A549 (cell line): Measurements from ENCODE around the gene OR10H2. TPM values are rescaled to one million over a fixed set of nuclear protein-coding genes. Genes with fewer than 3 reads are reported as not detected.

ENCODE experiments used
- ATAC-seq, 2 experiments: fragments of 200-7000 bp in 1 of 2; fragments of >200 bp in 1 of 2; cut with Nextera tagmentation in 1 of 2; cut with Tn5 transposase in 1 of 2; 3 replicates each; pipeline versions ENCODE4 v1.8.0 to v1.9.1; 2018 to 2020; ENCODE audit warnings: mild to moderate bottlenecking in 1 of 2, moderate library complexity in 1 of 2
- CTCF ChIA-PET: fragments of 300-600 bp; sonication (Branson Sonifier 250); formaldehyde crosslinking; extraction: SDS; loops from one replicate; lab custom pipeline; 2021; ENCODE audit warnings: antibody characterized with exemption, inconsistent platforms; lab: Yijun Ruan, JAX
- POLR2A ChIA-PET: fragments of 350-600 bp; formaldehyde crosslinking; extraction: SDS; loops from one replicate; lab custom pipeline; 2021; ENCODE audit warnings: antibody characterized with exemption, inconsistent platforms; lab: Yijun Ruan, JAX
- DNase-seq, 2 experiments: peaks; one replicate each; pipeline versions ENCODE4 v3.0.0 to v3.0.0-alpha.2; 2011 to 2016; ENCODE audit warnings: low read depth in 1 of 2, low spot score in 1 of 2
- FAIRE-seq: peaks from 2 replicates; lab custom pipeline; 2011; peaks lifted over from hg19 to GRCh38; lab: Jason Lieb, UNC
- H3K27ac ChIP-seq, 2 experiments: fragments of >200 bp; sonication (Bioruptor Twin); formaldehyde crosslinking; 3 replicates each; pipeline ENCODE4 v1.5.1; 2016 to 2017
- H3K4me1 ChIP-seq: fragments of >200 bp; sonication (Bioruptor Twin); formaldehyde crosslinking; 3 replicates; pipeline ENCODE4 v1.6.1; 2016
- H3K4me2 ChIP-seq: fragments of >200 bp; sonication (Bioruptor Twin); formaldehyde crosslinking; 3 replicates; pipeline ENCODE4 v1.6.1; 2016
- H3K4me3 ChIP-seq: fragments of >200 bp; sonication (Bioruptor Twin); formaldehyde crosslinking; 3 replicates; pipeline ENCODE4 v1.5.1; 2016
- H3K9me3 ChIP-seq: fragments of >200 bp; sonication (Bioruptor Twin); formaldehyde crosslinking; 3 replicates; pipeline ENCODE4 v1.6.1; 2016
- ATOH8 ChIP-seq: fragments of 250-450 bp; sonication (Bioruptor Pico); IDR thresholded peaks from 2 replicates; pipeline ENCODE4 v1.5.0; 2020; ENCODE audit warnings: low read depth, mild to moderate bottlenecking, moderate library complexity
- BCL3 ChIP-seq: fragments of >200 bp; sonication (Bioruptor Twin); formaldehyde crosslinking; IDR thresholded peaks from 3 replicates; pipeline ENCODE4 v1.6.1; 2016
- CBX2 ChIP-seq: fragments of 200-600 bp; sonication (generic); IDR thresholded peaks from 2 replicates; pipeline ENCODE4 v1.6.1; 2016; ENCODE audit warnings: low read depth, mild to moderate bottlenecking, borderline replicate concordance
- CBX8 ChIP-seq: fragments of 200-600 bp; sonication (generic); IDR thresholded peaks from 2 replicates; pipeline ENCODE4 v1.6.1; 2016
- CEBPB ChIP-seq, 2 experiments: fragments of >200 bp in 1 of 2; sonication (Bioruptor Twin) in 1 of 2; formaldehyde crosslinking in 1 of 2; IDR thresholded peaks; 2 replicates each; pipeline ENCODE4 v1.6.1; 2012 to 2016
- CHD4 ChIP-seq: fragments of 200-600 bp; sonication (generic); IDR thresholded peaks from 2 replicates; pipeline ENCODE4 v1.6.1; 2016; ENCODE audit warnings: antibody characterized with exemption, mild to moderate bottlenecking, borderline replicate concordance
- ELK1 ChIP-seq: fragments of 150-350 bp; IDR thresholded peaks from 2 replicates; pipeline ENCODE4 v1.6.1; 2014; ENCODE audit warnings: low read depth, mild to moderate bottlenecking, low read length
- ESRRA ChIP-seq: fragments of 150-350 bp; IDR thresholded peaks from 2 replicates; pipeline ENCODE4 v1.6.1; 2014; ENCODE audit warnings: mild to moderate bottlenecking, low read length, borderline replicate concordance
- FOSB ChIP-seq: fragments of 250-450 bp; sonication (Bioruptor Pico); IDR thresholded peaks from 2 replicates; pipeline ENCODE4 v1.5.0; 2020; ENCODE audit warnings: mild to moderate bottlenecking, moderate library complexity
- FOSL2 ChIP-seq, 2 experiments: fragments of 450-650 bp in 1 of 2; fragments of >200 bp in 1 of 2; sonication (Bioruptor Twin) in 1 of 2; formaldehyde crosslinking; IDR thresholded peaks; 2 replicates each; pipeline versions ENCODE4 v1.5.0 to v1.6.1; 2016 to 2020; ENCODE audit warnings: mild to moderate bottlenecking in 1 of 2, moderate library complexity in 1 of 2
- FOXS1 ChIP-seq: fragments of 250-450 bp; sonication (Bioruptor Pico); IDR thresholded peaks from 2 replicates; pipeline ENCODE4 v1.5.0; 2020; ENCODE audit warnings: mild to moderate bottlenecking, moderate library complexity
- HEYL ChIP-seq: fragments of 250-450 bp; sonication (Bioruptor Pico); IDR thresholded peaks from 2 replicates; pipeline ENCODE4 v1.8.0; 2021; ENCODE audit warnings: mild to moderate bottlenecking, moderate library complexity
- HMGXB4 ChIP-seq: fragments of 250-450 bp; sonication (Bioruptor Pico); IDR thresholded peaks from 2 replicates; pipeline ENCODE4 v1.5.0; 2021; ENCODE audit warnings: mild to moderate bottlenecking, moderate library complexity, borderline replicate concordance
- HOXB13 ChIP-seq: fragments of 250-450 bp; sonication (Bioruptor Pico); IDR thresholded peaks from 2 replicates; pipeline ENCODE4 v1.5.0; 2020; ENCODE audit warnings: low read depth, mild to moderate bottlenecking, moderate library complexity
- MYC ChIP-seq: IDR thresholded peaks from 2 replicates; pipeline ENCODE4 v1.6.1; 2012; ENCODE audit warnings: mild to moderate bottlenecking, inconsistent platforms, low read length, improper control_type of control experiment, borderline replicate concordance
- RCOR1 ChIP-seq: fragments of 150-350 bp; IDR thresholded peaks from 2 replicates; pipeline ENCODE4 v1.6.1; 2014; ENCODE audit warnings: antibody characterized with exemption, low read length, low read depth
- RFX5 ChIP-seq: fragments of 450-650 bp; IDR thresholded peaks from 2 replicates; pipeline ENCODE4 v1.7.1; 2014; ENCODE audit warnings: antibody characterized with exemption, mild to moderate bottlenecking, moderate library complexity
- SMC3 ChIP-seq: fragments of >200 bp; sonication (Bioruptor Twin); formaldehyde crosslinking; IDR thresholded peaks from 3 replicates; pipeline ENCODE4 v1.6.1; 2018; ENCODE audit warnings: inconsistent platforms
- TFCP2L1 ChIP-seq: fragments of 250-450 bp; sonication (Bioruptor Pico); IDR thresholded peaks from 2 replicates; pipeline ENCODE4 v1.5.0; 2021; ENCODE audit warnings: mild to moderate bottlenecking
- USF2 ChIP-seq: fragments of 450-650 bp; IDR thresholded peaks from 2 replicates; pipeline ENCODE4 v1.6.1; 2014; ENCODE audit warnings: antibody characterized with exemption
- ZFP36 ChIP-seq: fragments of 450-650 bp; IDR thresholded peaks from 2 replicates; pipeline ENCODE4 v1.6.1; 2014; ENCODE audit warnings: borderline replicate concordance; ENCODE audit not compliant: partially characterized antibody
- WGBS: methylation state at CpG from one replicate; pipeline ENCODE4 v1.1.6; 2017; ENCODE audit errors: missing lambda C conversion rate; 5-methylcytosine and 5-hydroxymethylcytosine counted together
- polyA plus RNA-seq, 4 experiments: library from polyadenylated mRNA; depleted of rRNA in 3 of 4; stranded (reverse); fragments of >200 nt; fragmentation: RNase III in 1 of 4; extraction: RNeasy Plus Mini Kit Qiagen cat#74134 plus additional on column Dnase treatment in 1 of 4; gene quantifications; 2 replicates in 3 of 4; 3 replicates in 1 of 4; pipeline ENCODE4 v1.2.3, GENCODE V29; 2011 to 2017

The OR10H2 gene
- polyA plus RNA-seq, 2 of the 4 experiments (the other 2 are of a cell fraction) = not detected

GRCh38 chr19:15748239-15748638 is 20.4 kb downstream of the OR10H2 start:
- no peak for DNase-seq
- POLR2A ChIA-PET = no interaction called here
- CTCF ChIA-PET = no interaction called here
- Histone ChIP-seq H3K9me3 (0 out of 3 replicates have a peak, but pooled peaks cover 4% of the 10 kb centered on the region), H3K4me1 (no peaks in the 10 kb centered on the region), H3K4me2 (no peak overlapping the region), H3K27ac (no peak overlapping the region), H3K4me3 (no peak overlapping the region)
- WGBS = 22% methylated on average over 2 of the region's 2 CpGs
- no peak for ATAC-seq
- no peak for TF ChIP-seq ELK1
- no peak for TF ChIP-seq ZFP36
- TF ChIP-seq CBX2 = no peak
- TF ChIP-seq FOXS1 (CRISPR knock-in tag) = no peak
- no peak for TF ChIP-seq CHD4
- TF ChIP-seq MYC = no peak
- no peak for TF ChIP-seq FOSB (CRISPR knock-in tag)
- no peak for TF ChIP-seq USF2
- no peak for TF ChIP-seq ATOH8
- no peak for TF ChIP-seq BCL3
- TF ChIP-seq SMC3 = no peak
- TF ChIP-seq HMGXB4 = no peak
- no peak for TF ChIP-seq HEYL (CRISPR knock-in tag)
- no peak for TF ChIP-seq FOSL2 (IDR thresholded peaks at IDR 0.05)
- TF ChIP-seq FOSL2 (CRISPR knock-in tag; IDR thresholded peaks at IDR 0.05) = no peak
- no peak for TF ChIP-seq TFCP2L1 (CRISPR knock-in tag)
- TF ChIP-seq CBX8 = no peak
- TF ChIP-seq CEBPB (IDR thresholded peaks at IDR 0.05) = no peak
- no peak for TF ChIP-seq HOXB13 (CRISPR knock-in tag)
- FAIRE-seq = no peak

- Histone ChIP-seq H3K27ac (no peak overlapping the region), H3K4me3 (no peak overlapping the region), H3K9me3 (no peaks in the 10 kb centered on the region), H3K4me1 (no peaks in the 10 kb centered on the region), H3K4me2 (no peak overlapping the region)
- ATAC-seq (no peak), DNase-seq (no peak), FAIRE-seq (no peak)
- WGBS = 4% methylated on average over 2 of the region's 2 CpGs
- ChIA-PET POLR2A (no interaction called here), CTCF (interaction anchor here (0.6 kb wide), 1 partner anchor 29 kb away, joined by 3 read pairs; the partner anchor contains the start of gene OR10H5)
- TF ChIP-seq RCOR1 = no peak
- TF ChIP-seq RFX5 = no peak
- TF ChIP-seq ESRRA = no peak
Observed at GRCh38 chr19:15758379-15758778, 30.6 kb downstream of the OR10H2 start.
